ENCODE data around the gene ARL8A.

DNA sequence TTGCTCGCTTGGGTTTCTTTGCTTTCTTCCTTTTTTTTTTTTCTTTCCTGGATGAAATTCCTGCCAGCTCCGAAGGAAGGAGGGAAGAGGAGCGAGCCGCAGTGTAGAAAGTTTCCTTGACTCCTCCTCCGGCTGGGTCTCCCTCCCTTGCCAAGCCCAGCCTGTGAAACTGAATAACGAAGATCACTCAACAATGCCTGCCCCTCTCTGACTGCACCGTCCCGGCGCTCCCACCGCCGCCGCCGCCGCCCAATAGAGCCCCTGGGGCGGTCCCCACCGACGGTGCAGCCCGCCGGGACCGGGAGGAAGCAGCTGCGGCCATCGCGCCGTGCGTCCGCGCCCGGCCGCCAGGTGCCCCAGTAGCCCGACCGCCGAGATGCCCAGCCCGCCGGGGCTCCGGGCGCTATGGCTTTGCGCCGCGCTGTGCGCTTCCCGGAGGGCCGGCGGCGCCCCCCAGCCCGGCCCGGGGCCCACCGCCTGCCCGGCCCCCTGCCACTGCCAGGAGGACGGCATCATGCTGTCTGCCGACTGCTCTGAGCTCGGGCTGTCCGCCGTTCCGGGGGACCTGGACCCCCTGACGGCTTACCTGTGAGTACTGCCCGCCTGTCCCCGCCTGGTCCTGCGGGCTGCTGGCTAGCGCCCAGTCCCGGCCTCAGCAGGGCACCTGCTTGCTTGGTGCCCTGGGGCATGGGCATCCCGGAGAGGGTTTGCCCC is 49.2 kb upstream of the ARL8A start, which contains the start of gene LGR6:
- TF ChIP-seq POLR2A (IDR thresholded peaks at IDR 0.05; ENCODE audit: borderline replicate concordance, extremely low read depth, insufficient read depth, insufficient read length) (no peak), RAD21 (IDR thresholded peaks at IDR 0.05; ENCODE audit: low read depth) (no peak), JUND (IDR thresholded peaks at IDR 0.05) (no peak), POLR2AphosphoS5 (IDR thresholded peaks at IDR 0.05; ENCODE audit: low read depth, low read length) (no peak), YY1 (IDR thresholded peaks at IDR 0.05; ENCODE audit: extremely low read depth, insufficient replicate concordance, low read depth, low read length) (no peak), SIN3A (IDR thresholded peaks at IDR 0.05; ENCODE audit: low read depth) (no peak), CBX3 (IDR thresholded peaks at IDR 0.05; ENCODE audit: low read depth) (no peak), ZFX (IDR thresholded peaks at IDR 0.05) (no peak), EZH2 (IDR thresholded peaks at IDR 0.05) (no peak), EGR1 (IDR thresholded peaks at IDR 0.05; ENCODE audit: low read depth) (no peak), EZH2phosphoT487 (IDR thresholded peaks at IDR 0.05; ENCODE audit: borderline replicate concordance) (no peak)
- TF ChIP-seq, protein P1, sequence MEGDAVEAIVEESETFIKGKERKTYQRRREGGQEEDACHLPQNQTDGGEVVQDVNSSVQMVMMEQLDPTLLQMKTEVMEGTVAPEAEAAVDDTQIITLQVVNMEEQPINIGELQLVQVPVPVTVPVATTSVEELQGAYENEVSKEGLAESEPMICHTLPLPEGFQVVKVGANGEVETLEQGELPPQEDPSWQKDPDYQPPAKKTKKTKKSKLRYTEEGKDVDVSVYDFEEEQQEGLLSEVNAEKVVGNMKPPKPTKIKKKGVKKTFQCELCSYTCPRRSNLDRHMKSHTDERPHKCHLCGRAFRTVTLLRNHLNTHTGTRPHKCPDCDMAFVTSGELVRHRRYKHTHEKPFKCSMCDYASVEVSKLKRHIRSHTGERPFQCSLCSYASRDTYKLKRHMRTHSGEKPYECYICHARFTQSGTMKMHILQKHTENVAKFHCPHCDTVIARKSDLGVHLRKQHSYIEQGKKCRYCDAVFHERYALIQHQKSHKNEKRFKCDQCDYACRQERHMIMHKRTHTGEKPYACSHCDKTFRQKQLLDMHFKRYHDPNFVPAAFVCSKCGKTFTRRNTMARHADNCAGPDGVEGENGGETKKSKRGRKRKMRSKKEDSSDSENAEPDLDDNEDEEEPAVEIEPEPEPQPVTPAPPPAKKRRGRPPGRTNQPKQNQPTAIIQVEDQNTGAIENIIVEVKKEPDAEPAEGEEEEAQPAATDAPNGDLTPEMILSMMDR (IDR thresholded peaks at IDR 0.05 in 2 of 3, conservative IDR thresholded peaks at IDR 0.05 in 1 of 3; ENCODE audit: borderline replicate concordance in 1 of 3, insufficient read depth in 1 of 3, low read depth in 2 of 3, low read length in 2 of 3) = no peak
